SIG-M5 treated with dmso at 0.1 percent for 504 hours (cell line): Measurements from ENCODE around the gene CCNY.

ENCODE experiments used
- DNase-seq: peaks from one replicate; lab custom pipeline; 2025; ENCODE audit not compliant: unreplicated experiment; lab: John Stamatoyannopoulos, UW

Gene CCNY

DNA sequence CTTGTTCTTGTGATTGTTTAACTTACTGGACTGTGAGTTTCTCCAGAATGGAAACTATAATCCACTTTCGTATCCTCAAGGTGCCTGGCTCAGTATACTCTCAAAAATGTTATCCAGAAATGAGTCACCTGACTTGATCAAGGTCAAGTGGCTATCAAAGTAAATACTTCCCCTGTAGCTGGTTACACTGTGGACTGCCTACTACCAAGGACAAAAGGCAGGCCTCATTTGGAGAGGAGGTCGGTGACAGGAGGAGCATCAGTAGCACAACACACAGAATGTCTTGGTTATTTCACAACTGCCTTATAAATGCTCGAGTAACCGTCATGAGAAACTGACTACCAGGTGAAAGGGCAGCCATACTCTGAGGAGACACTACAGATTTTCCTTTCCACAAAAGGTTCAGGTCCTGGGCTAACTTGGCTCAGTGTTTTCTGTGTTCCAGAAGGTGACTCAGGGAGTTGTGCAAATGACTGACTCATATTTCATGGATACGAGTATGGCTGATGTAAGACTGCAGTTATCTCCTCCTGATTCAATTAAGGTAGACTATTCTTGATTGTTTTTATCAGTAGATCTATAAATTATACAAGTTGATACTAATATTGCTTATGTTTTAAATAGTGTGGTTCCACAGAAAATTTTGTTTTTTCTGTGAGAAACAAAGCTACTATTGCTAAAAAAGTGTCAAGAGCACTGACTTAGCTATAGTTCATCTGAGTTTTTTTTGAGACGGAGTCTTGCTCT is 4.2 kb upstream of the CCNY start:
- DNase-seq: peak; percentile 43

DNA sequence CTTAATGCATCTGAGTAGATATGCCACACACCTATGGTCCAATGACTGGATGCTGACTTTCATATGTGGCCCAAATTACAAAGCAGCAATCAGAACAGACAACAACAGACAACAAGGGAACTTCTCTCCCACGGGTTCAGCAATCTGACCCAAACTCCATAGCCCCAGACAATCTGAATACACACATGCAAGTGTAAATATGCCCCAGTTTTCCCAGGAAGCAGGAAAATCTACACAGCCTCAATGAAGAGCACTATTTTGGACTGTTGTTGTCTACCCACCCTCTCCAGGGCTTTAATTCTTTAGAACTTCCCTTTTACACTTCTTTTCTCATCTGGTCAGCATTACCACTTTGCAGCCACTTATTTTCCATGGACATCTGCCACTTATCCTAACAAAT is 2.0 kb upstream of the CCNY start:
- DNase-seq: no peak

DNA sequence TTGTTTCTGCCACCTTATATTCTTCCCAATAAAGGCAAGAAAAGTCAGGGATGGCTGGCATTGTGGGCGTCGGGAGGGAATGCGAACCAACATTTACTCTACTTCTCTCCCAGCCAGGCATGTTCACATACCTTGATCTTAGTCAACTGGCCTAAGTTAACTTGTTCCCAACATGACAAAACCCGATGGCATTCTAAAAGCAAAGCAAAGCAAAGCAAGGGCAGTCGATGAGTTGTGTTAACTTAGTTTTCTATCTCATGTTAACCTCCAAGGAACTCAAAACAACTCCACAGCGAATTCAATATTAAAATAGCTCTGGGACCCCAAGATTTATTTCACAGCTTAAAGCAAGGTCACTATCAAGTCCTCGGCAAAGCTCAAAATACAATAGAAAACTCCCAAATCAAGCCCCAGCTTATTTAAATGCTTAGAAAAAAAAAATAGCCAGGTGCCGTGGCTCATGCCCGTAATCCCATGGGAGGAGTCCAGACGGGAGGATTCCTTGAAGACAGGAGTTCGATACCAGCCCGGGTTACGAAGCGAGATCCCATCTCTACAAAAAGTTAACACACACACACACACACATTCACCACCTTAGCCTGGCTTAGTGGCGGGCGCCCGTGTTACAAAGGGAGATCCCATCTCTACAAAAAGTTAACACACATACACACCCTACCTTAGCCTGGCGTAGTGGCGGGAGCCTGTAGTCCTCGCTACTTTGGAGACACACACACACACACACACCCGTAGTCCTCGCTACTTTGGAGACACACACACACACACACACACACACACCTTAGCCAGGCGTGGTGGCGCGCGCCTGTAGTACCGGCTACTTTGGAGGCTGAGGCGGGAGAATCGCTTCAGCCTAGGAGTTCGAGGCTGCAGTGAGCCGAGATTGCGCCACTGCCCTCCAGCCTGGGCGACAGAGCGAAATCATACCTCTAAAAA is 901 bp upstream of the CCNY start:
- no peak for DNase-seq

DNA sequence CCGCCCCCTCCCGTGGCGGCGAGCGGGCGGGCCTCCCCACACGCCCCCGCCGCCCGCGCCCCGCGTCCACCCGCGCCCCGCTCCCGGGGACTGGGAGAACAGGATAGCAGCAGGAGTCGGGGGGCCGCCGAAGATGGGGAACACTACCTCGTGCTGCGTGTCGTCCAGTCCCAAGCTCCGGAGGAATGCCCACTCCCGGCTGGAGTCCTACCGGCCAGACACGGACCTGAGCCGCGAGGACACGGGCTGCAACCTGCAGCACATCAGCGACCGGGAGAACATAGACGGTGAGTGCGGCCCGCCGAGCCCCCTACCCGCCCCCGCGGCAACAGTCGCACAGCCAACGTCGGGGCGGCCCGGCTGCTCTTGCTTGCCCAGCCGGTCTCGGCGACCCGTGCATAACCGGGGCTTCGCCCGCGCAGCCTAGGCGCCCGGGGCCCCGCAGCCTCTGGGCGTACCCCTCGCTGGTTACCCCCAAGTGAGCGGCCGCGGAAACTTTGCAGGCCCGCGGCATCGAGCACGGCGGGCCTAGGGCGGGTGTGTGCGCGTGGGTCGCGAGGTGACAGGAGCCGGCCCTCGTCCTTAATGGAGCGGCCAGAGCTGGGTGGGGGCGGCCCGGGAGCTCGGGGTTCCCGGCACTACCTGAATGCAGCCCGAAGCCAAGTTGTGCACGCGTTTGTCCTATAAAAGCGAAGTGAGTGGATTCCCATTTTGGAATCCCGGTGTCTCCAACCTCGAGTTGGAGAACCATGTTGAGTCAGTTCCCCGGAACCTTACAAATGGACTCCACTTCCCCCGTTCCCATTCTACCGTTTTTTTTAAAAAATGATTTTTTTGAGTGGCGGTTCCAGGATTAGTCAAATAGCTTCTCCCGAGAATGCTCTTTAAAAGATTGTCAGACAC is 863 bp downstream of the CCNY start:
- DNase-seq: no peak

DNA sequence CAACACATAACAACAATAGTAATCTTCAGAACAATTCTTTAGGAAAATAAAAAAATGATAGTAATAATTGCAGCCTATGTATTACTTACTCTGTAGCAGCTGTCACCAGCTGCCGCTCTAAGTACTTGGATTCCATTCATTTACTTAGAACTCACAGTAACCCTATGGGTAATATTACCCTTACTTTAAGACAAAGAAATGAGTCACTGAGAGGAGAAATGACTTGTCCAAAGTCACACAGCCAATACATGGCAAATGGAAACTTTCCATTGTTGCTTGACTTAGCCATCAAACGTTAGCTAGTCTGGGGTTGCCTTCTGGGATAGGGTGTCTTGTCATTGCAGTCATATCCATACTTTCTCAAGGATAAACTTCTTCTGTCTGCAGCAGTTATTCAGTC is 3.6 kb downstream of the CCNY start:
- DNase-seq: no peak

DNA sequence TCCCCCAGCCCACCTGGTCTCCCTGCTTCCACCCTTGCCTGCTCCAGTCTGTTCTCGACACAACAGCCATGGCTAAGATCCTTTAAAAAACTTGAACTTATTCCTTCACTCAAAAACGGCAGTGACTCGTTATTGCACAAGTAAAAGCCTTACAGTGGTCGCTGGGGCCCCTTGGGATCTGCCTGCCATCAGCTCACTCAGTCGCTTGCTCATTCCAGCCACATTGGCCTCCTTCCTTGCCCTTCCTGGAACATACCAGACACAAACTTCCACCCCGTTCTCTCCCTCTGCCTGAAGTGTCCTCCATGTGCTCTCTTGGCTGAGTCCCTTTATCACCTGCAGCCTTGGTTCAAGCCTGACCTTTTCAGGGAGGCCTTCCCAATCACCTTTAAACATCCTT is 4.7 kb downstream of the CCNY start:
- no peak for DNase-seq

DNA sequence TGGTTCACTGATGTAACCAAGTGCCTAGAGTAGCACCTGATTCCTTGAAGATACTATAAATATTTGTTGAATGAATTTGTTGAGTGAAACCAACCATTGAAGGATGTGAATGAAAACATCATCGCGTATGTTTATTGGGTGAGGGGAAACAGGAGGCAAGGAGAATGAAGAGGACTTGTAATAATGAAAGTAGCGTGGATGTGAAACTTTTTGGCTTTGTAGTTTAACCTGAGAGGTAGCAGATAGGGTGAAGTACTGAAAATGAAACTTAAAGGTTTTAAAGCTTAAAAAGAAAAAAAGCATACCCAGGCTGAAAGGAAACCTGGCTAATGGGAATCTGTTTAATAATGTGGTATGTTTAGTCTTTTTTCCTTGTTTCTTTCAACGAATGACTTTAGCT is 5.2 kb downstream of the CCNY start:
- no peak for DNase-seq

DNA sequence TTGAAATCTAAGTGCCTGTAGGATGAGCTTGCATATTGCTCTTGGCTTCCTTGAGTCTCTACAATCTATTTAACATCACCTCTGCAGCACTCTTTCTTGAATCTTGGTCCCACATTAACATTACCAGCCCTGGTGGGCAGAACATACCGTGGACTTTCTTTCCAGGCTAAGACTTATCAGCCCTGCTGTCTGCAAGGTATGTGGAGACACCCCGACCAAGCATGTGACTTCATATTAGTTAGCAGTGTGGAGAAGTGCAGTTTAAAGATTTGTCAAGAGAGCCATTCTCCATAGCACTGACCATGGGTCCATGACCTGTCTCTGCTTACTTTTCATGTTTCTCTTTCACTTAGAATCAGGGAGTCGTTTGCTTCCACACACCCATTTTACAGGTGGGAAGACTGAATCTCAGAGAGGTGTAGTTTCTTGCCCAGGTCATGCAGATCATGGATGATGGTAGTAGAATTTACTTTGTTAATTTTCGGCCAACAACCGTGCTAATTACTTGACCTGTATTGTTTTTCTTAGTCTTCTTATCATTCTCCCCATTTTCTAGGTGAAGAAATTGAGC is 6.0 kb downstream of the CCNY start:
- DNase-seq: no peak

DNA sequence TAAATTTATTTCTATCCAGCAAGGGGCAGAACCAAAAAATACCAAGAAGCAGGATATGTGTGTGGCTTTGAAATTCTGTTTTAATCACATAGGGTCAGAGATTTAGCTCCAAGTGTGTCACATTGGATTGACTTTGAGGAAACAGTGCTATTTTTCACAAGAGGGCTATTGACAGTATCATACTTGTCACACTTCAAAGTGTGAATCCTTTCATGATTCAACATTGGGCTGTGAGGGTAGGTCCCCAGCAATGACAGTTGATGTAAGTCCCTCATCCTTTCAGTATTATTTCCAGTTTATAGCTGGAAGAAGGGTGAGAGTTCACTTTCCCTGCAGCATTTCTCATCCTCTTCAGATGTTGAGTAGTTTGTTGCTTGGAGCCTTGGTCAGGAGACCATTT is 7.4 kb downstream of the CCNY start:
- DNase-seq: no peak

DNA sequence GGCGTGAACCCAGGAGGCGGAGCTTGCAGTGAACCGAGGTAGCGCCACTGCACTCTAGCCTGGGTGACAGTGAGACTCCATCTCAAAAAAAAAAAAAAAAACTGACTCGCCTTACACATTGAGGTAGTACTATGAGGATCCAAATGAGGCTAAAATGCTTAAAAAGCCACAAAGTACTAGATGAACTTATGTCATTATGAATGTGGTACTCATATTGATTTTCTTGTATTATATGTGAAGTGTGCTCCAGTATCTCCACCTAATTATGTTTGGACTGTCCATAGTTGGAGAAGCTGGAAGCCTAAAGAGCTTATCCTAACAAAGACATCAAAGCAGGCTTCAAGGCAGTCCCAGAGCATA is 9.1 kb downstream of the CCNY start:
- no peak for DNase-seq

DNA sequence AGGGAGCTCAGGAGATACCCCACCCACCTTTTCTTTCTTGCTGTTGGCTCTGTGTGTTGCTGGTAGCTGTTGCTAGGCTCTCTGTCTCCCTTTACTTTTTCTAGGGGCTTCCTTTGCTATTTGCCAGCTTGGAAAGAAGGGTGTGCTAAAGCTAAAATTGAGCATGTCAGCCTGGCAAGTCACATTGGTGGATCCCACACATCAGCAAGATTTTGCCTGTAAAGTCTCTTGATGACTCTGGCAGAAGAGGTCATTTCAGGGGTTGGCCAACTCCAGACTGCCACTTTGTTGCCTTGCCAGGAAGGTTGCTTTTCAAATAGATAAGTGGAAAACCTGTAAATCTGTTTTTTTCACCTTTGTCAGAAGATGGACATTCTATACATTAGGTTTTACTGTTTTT is 9.9 kb downstream of the CCNY start:
- DNase-seq: no peak

DNA sequence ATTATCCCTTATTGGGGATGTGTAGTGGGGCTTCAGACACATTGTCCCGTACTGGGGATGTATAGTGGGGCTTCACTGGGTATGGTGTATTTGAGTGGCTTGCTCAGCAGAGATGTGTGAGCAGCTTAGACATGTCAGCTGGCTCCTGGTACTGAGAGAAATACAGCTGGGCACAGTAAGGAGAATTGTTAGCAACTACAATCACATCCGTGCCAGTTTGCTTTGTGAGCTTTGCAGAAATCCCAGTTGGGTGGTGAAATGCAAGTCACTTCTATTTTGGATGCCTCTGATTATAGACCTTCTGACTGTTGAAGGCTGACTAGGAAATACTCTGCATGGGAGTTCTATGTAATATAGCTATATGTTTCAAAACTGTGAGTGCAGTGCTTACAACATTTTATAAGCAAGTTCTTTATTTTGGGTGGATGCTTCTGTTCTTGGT is 10.8 kb downstream of the CCNY start:
- DNase-seq: peak; percentile 19

DNA sequence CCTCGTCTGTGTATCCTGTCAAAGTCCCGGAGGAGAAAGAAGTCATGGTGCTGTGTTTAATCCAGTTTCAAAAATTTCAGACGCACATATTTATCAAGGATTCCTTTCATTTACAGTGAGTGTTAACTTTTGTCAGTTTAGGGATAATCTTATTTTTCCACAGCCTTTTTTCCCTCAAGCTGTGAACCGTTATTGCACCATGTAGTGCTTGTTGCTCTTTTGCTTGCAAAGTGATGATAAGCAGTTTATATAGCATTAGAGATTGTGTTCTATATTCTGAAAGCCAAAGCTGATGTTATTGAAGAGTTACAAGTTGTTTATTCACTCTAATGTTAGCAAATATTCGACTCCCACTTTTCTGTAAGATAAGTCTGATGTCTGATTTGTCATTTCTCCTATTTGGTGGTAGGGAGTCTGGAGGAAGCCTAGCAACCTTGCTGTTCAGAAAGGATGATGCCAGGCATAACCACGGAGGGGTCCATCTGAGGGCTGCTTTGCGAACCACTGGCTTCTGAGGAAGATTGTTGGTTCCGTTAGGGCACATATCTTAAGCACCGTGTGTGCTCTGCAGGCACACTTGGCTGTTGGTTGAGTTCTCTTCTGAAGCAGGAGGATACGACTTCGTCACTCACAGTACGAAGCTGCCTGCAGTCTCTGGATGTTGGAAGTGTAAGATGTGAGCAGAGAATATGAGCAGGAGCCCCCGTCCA is 11.7 kb downstream of the CCNY start:
- DNase-seq: no peak

DNA sequence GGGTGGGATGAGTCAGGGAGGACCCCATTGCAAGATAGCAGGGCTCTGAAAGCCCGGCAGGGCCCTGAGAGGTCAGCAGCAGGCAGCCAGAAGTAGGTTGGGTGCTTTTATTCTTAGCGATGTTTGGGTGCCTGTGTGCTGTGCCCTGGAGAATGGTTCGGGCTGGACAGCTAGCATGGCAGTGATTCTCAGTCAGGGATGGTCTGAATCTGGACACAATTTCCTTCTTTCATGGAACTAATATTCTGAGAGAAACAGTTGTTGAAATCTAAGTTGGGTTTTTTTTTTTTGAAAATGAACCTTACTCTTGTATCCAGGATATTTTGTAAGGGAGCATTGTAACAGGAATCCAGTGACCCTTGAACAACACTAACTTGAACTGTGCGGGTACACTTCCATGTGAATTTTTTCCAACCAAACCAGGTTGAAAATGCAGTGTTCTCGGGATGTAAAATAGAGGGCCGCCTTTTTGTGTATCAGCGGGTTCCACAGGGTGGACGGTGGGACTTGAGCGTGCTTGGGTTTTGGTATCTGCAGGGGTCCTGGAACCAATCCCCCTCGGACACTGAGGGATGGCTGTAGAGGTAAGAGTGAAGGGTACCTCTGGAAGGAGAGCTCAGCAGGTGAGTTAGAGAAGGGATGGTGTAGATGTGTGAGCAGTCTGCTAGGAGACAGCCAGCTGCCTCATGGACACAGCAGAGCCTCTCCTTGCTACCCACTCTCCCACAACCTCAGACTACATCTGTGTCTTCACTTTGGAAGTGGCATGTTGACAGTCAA is 12.5 kb downstream of the CCNY start:
- DNase-seq: no peak

DNA sequence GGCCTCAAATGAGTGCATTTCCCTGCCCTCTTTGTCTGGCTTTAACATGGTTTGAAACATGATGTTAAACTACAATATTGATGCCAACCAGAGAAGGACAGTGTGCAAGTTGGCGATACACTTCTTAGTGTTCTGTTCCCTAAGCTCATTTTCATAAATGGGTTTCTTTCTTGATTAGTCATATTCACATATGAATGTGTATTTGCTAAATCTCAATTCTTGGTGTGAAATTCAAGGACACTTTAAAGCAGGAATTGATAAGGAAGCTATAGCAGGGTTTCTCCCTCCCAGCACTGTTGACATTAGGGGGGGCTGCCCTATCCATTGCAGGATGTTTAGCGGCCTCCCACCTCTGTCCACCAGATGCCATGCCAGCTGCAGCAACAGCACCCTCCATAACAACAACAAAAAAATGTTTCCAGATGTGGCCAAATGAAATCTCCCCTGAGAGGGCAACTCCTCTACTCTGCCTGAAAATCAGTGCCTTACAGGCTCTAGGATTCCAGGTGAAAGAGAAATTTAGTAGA is 13.1 kb downstream of the CCNY start:
- no peak for DNase-seq

DNA sequence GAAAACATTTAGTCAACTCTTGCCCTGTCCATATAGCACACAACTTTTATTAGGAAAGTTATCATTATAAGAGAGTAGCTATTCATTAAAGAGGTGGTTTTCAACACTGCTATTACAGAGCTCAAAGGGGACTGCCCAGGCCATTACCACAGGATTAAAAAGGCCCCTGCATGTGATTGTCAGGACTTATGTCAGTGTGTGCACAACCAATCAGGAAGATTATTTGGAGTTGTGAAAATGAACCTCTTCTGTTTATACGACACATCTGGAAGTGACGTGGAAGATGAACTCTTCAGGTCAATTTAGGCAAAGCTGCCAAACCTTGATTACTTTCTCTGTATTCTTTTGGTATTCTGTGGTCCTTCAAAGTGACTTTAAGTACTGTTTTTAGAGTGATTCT is 14.7 kb downstream of the CCNY start:
- DNase-seq: no peak

DNA sequence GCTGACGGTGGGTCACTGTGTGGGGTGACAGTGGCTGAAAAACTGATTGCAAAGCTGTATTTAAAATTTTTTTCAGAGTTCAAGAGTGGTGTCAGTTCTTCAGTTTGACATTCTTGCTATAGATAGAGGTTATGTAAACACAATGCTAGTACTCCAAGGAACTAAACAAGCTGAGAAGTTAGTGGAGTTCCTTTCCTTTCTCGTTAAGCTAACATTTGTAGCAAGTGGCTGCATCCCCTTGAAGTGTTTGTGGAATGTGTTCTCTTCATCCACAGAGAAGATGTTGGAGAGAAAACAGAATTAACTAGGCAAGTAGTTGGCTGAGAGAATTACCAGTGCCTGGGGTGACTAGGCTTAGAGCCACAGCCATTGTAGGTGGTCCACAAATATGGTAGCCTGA is 15.8 kb downstream of the CCNY start:
- no peak for DNase-seq

DNA sequence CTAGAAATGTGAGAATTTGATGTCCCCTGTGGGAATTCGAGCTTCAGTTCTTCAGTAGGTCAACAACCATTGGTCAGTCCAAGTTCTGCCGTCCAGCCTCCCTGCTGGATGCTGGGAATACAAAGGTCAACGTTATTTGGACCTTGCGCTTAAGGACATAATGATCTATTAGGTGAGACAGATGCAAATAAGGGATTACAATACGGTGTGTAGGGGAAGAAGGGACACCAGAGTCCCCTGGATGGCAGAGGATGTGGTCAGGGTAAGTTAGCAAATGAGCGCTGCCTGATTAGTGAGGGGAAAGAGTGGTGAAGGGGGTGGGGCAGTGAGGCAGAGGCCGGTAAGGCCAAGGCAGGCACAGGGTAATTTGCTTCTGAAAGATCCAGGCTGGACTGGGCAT is 16.2 kb downstream of the CCNY start:
- DNase-seq: no peak

DNA sequence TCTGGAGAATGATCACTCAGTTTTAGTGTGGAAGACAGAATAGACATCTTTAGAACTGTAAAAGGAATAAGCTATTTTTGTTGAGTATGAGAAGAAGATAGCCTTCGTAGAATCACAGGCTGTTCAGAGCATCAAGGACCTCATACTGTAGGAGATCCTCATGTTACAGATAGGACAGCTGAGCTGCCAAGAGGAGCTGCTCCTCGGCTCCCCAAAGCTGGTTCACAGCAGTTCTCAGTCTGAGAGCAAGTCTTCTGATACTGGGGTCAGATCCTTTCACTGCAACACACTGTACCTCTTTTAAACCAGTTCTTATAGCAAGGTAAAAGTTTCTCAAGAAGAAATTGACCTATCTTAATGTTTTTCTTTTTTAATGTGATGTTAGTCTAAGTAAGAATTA is 17.1 kb downstream of the CCNY start:
- no peak for DNase-seq
